Fibroblast of lung (primary cell): ENCODE results near the gene FARP1.

ENCODE experiments used
- EZH2 ChIP-seq: IDR thresholded peaks from 2 replicates; pipeline ENCODE4 v1.5.1; 2012; ENCODE audit warnings: low read length, control low read depth, mild to moderate bottlenecking; ENCODE audit errors: missing control alignments
- TF ChIP-seq, protein P1 (sequence below), 2 donors: IDR thresholded peaks in 1 of 2; conservative IDR thresholded peaks in 1 of 2; 1 replicate in 1 of 2; 2 replicates in 1 of 2; pipeline ENCODE4 v1.5.1; 2011 to 2012; ENCODE audit warnings: low read length in 2 of 2, control low read depth in 1 of 2, inconsistent platforms in 1 of 2, low read depth in 1 of 2, mild to moderate bottlenecking in 1 of 2

DNA sequence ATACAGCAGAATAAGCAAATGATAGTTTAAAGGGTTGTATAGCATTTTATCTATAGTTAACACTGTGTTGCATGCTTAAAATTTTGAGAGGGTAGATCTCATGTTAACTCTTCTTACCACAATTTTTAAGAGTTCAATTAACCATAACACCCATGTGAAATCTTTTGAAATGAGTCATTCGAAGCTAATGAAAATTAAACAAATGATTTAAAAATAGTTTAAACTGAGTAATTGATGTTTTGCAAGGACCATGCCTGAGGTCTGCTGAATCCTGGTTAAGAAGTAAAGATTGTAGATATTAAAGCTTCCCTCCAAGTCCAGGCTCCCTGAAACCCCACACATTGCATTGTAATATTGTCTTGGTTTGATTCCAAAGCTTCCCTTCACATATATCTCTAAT, 210.9 kb downstream of the FARP1 start:
- TF ChIP-seq, protein P1, sequence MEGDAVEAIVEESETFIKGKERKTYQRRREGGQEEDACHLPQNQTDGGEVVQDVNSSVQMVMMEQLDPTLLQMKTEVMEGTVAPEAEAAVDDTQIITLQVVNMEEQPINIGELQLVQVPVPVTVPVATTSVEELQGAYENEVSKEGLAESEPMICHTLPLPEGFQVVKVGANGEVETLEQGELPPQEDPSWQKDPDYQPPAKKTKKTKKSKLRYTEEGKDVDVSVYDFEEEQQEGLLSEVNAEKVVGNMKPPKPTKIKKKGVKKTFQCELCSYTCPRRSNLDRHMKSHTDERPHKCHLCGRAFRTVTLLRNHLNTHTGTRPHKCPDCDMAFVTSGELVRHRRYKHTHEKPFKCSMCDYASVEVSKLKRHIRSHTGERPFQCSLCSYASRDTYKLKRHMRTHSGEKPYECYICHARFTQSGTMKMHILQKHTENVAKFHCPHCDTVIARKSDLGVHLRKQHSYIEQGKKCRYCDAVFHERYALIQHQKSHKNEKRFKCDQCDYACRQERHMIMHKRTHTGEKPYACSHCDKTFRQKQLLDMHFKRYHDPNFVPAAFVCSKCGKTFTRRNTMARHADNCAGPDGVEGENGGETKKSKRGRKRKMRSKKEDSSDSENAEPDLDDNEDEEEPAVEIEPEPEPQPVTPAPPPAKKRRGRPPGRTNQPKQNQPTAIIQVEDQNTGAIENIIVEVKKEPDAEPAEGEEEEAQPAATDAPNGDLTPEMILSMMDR (conservative IDR thresholded peaks at IDR 0.05 in 1 of 2, IDR thresholded peaks at IDR 0.05 in 1 of 2; ENCODE audit: low read depth in 1 of 2, low read length in 2 of 2) = no peak
- no peak for TF ChIP-seq EZH2
